Activated CD8-positive, alpha-beta memory T cell treated with anti-CD3 and anti-CD28 coated beads for 1 hour (primary cell): Measurements from ENCODE around the gene TMEM94.

Experiments
- DNase-seq, 2 donors: peaks; one replicate each; pipeline ENCODE4 v3.0.0-alpha.2; 2020; ENCODE audit warnings: low read depth in 1 of 2; ENCODE audit errors: extremely low read depth in 1 of 2

The TMEM94 gene

DNA sequence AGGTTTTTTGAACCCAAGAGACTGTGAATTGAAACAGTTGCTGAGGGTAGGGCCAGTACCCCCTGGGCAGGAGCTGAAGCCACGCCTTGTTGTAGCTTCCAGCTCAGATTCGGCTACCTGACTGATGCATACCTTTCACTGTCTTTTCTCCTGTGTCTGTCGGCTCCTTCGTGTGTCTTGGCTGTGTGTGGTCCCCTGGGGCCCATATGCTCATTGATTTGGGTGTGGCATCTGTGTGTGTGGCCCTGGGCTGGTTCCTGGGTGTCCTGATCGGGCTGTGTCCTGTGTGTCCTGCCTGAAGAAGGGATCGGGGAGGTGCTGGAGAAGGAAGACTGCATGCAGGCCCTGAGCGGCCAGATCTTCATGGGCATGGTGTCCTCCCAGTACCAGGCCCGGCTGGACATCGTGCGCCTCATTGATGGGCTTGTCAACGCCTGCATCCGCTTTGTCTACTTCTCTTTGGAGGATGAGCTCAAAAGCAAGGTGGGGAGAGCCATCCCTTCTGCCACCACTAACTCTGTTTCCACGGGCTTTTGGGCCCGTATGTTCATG lies 38.0 kb downstream of the TMEM94 start:
- no peak for DNase-seq

DNA sequence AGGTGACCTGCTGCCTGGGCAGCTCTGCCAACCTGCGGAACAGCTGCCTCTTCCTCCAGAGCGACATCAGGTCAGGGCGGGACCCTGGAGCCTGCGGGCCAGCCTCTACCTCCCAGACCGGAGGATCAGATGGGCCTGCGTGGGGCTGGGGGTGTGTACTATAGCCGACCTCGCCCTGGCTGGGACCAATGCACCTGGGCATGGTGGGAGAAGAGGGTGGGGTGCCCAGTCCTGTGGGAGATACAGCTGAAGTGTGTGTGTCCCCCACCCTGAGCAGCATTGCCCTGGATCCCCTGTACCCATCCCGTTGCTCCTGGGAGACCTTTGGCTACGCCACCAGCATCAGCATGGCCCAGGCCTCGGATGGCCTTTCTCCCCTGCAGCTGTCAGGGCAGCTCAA lies 39.6 kb downstream of the TMEM94 start:
- no peak for DNase-seq

DNA sequence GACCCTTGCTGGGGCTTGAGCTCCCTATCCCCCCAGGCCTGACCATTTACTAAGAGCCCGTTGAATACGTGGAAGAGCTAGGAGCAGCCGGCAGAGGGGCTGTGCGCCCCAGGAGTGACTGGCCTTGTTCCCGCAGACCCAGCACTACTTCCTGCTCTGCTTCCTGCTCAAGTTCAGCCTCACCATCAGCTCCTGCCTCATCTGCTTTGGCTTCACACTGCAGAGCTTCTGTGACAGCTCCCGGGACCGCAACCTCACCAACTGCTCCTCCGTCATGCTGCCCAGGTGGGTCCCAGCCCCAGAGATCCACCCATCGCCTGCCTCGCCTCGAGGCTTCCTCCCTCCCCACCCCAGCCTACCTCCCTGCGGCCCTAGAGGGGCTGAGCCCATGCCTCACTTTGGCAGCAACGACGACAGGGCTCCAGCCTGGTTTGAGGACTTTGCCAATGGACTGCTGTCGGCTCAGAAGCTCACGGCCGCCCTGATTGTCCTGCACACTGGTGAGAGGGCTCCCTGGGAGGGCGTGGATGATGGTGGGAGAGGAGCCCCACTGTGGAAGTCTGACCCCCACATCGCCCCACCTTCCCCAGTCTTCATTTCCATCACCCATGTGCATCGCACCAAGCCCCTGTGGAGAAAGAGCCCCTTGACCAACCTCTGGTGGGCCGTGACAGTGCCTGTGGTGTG lies 41.7 kb downstream of the TMEM94 start:
- DNase-seq, result no peak

DNA sequence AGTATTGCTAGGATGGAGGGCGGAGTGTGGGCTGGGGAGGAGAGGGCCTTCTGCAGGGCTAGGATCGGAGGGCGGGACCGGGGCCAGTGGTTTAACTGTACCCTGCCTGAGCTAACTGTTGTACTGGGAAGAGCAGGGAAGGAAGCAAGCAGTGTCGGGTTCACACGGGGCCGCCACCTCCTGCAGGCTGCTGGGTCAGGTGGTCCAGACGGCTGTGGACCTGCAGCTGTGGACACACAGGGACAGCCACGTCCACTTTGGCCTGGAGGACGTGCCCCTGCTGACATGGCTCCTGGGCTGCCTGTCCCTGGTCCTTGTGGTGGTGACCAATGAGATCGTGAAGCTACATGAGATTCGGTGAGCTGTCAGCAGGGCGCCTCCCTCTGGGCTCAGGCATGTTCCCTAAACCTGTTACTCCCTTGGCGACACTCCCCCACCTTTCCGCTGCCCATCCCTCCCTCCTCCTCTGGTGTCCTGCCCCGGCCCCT lies 42.3 kb downstream of the TMEM94 start:
- DNase-seq, result no peak

DNA sequence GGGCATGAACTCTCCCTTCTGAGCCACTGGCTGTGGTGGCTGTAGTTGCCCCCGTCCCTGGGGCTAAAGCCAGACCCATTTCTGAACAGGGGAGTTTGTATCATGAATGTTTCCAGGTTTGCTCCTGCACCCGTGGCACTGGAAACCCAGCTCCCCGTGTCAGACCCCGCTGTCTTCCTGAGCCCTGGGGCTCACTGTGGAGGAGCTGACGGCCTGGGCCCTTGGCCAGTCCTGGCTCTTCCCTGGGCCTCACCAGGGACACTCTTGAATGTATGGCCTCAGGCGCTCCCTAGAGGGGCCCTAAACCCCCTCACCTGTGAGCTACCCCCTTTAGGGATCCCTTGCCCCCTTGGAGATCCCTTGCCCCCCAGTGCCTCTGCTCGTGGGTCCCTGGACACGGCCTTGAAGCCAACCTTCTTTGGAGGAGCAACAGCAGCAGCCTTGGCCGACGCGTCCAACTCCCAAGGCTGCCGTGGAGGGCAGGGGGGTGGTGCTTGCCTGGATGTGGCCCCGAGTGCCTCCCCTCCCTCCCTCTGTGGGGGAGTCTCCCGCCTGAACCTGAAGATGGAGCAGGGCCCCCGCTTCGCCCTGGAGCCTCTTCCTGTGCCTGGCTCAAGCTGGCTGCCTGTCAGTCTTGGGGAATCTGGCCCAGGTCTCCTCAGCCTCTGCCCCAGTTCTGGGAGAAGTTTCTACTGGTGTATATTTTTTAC lies 43.0 kb downstream of the TMEM94 start:
- DNase-seq, result no peak

- no peak for DNase-seq
These were observed 44.2 kb downstream of the TMEM94 start for GRCh38 chr17:75500419-75501216.

DNA sequence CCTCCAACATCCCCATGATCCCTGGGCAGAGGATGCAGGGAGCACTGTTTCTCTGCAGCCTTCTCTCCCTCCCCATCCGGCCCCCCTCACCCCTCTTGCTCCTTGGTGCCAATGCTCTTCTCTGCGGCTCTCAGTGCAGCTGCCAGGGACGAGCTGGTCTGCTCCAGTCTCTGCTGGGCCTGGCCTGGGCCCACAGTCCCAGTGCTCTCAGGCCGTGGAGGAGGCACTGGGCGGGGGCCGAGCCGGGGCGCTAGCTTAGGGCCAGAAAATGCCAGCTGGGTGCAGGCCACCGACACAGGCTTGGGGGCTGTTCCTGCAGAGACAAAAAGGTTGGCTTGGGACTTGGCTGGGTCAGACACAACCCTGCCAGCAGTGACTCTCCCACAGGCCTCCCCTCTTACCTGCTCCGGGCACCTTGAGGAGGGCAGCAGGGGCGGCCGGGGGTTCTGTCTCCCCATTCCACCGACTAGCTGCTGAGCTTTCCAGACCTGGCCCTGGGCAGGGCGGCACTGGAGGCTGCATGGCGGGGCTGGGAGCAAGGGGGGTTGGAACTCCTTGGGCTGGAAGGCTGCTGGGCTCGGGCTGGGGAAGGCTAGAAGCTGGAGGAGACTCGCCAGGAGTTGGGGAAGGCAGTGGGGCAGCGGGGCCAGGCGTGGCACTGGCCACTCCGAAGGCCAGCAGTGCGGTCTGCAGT lies 45.1 kb downstream of the TMEM94 start:
- no peak for DNase-seq

- no peak for DNase-seq
These were observed 45.8 kb downstream of the TMEM94 start for GRCh38 chr17:75502072-75502720.

DNA sequence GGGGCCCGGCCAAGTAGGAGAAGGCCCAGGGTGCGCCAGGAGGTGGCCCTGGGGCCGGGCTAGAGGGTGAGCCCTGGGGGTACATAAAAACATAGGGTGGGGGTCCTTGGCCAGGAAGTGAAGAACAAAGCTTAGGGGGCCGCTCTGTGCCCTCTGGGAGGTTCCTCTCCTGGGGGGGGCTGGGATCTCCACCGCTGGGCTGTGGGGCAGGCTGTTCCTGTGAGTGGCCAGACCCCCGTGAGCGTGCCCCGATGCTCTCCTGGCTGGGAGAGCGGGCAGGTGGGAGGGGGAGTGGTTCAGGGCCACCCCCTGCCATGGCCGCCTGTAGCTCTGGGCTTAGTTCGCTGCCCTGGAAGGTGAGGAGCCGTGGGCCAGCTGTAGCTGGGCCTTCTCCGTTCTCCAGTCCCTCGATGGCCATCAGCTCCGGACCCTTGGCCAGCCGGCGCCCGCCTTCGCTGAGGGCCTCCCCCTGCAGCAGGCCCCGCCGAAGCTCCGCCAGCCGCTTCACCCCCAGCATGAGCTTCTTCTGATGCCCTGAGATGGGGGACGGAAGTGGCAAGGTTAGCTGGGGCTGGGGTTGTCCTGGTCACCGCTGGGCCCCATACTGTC lies 46.4 kb downstream of the TMEM94 start:
- no peak for DNase-seq

- no peak for DNase-seq
These were observed 47.0 kb downstream of the TMEM94 start for GRCh38 chr17:75503337-75503950.

- no peak for DNase-seq
These were observed 47.5 kb downstream of the TMEM94 start for GRCh38 chr17:75503976-75504346.

- DNase-seq, result no peak
These were observed 48.1 kb downstream of the TMEM94 start for GRCh38 chr17:75504347-75505151.

DNA sequence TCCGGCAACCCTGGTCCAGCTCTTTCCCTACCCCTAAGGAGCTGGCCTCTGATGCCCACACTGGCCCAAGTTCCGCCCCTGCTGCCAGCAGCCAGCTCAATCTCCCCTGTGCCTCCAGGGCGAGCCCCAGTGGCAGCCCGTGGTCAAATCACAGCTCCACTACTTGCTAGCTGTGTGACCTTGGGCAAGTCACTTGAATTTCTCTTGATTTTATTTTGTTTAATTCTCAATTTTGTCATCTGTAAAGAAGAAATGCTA lies 48.6 kb downstream of the TMEM94 start:
- DNase-seq, result no peak

DNA sequence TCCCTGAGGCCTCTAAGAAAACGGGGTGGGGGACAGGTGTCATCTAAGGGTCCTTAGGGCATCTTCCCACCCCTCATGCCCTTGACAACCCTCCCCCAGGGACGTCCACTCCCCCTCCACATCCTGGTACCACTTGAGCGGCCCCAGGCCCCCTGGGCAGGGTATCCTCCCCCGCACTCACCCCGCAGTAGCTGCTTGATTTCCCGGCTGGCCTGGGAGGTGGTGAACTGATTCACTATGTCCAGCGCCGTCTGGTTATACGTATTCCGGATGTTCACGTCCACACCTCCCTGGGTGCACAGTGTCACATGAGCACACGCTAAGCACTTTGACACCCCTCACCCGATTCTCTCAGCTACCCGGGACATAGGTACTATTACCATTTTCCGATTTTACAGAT lies 49.2 kb downstream of the TMEM94 start:
- no peak for DNase-seq

DNA sequence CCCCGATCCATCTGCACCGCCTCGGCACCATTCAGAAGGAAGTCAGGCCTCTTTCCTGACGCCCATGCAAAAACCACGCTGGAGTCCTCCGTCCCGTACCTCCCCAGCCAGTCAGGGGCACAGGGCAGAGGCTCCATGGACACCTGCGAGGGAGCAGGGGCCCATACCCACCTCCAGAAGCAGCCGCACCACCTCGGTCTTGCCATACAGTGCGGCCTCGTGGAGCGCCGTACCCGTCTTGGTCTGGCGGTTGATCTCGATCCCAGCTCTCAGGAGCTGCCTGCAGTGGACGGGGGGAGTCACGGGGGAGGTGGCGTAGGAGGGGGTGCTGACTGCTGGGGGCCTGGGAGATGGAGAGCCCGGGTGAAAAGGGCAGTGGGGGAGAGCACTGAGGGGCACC lies 49.7 kb downstream of the TMEM94 start:
- no peak for DNase-seq

DNA sequence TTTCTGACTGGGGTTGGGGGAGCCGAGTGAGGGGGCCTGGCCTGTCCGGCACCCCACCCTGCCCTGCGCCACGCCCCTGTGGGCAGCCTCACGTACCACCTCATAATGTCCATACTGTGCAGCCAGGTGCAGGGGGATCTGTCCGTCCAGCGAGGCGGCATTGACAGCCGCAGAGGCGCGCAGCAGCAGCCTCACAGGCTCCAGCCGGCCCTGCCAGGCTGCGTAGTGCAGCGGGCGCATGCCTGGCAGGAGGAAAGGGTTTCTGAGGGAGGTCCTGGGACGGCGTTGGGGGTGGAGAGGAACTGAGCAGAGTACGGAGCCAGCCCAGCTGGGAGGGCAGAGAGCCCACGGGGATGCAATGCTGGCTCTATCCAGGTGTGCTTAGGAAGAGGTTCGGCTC lies 50.5 kb downstream of the TMEM94 start:
- no peak for DNase-seq

DNA sequence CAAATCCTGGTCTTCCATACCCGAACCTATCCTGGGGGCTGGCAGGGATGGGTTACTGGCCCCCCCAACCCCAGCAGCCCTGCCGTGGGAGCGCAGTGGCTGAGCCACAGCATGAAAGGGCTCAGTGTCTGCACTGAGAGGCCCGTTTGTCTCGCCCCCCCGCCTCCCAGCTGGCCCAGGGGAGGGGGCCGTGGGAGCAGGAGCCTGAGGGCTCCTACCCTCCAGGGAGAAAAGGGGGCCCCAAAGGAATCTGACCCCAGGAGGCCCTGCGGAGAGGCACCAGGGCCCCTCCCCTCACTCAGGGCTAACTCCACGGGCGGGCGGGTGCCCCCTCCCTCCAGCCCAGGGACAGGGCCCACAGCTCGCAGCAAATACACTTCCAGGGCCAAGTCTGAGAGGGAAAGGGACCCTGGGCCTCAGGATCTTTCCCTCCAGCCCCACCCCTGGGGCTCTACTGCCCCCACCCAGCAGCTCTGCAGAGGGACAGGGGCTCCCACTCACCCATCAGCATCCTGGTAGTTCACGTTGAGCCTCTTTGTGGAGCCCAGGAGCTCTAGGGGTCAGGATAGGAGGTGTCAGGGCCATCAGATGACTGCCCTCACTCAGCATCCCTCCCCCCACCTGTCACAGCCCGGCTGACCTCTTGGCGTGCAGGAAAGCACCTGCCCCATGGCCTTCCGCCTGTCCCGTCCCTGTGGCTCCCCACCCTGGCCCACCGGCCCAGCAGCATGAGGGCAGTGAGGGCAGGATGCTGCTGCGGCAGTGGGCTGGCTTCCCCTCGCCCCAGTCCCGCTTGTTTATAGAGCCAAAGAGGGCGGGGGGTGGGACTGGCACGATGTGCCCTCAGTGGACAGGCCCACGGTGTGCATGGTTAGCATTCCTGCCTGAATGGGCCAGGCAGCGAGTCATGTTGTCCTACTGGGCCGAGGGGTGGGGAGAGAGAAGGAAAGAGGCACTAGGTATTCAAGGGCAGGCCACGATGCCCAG lies 51.6 kb downstream of the TMEM94 start:
- DNase-seq, result no peak

DNA sequence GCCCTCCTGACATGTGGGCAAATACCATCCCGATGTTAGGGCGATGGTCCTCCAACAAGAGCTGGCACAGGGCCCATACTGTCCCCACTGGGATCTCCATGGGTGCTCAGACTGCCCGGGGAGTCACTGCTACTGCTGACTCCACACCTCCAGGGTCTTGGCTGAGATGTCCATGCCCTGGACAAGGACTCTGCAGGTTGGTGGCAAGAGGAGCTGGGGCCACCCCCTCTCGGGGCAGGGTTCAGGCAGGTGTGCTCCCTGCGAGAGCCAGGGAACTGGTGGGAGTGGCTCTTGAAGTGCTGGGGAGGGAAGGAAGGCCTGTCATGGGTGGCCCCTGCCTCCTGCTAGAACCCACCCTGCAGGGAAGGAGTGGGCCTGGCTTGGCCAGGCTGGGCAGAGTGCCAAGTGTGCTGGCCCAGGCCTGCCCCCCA lies 52.5 kb downstream of the TMEM94 start:
- no peak for DNase-seq
